ENCODE data around the gene CCDC188. TPM values are rescaled to one million over a fixed set of nuclear protein-coding genes. Genes with fewer than 3 reads are reported as not detected.

CCDC188 gene
- total RNA-seq, 1 experiment from 2014 or later = not detected

- no peak overlapping the region for H3K4me2 ChIP-seq (ENCODE audit: low read depth, low read length, poor library complexity, severe bottlenecking)
- no peak overlapping the region for H3K27ac ChIP-seq (ENCODE audit: low read length)
- H2AFZ ChIP-seq (ENCODE audit: low read length) = no peak overlapping the region
- H3K79me2 ChIP-seq (ENCODE audit: low read length) = peaks cover 8% of the 10 kb centered on the region
- H3K9me2 ChIP-seq (replicated peaks; ENCODE audit: insufficient read depth, low read length) = no peaks in the 10 kb centered on the region
- no peaks in the 10 kb centered on the region; the same call in none of the 2 replicates for H3K36me3 ChIP-seq (ENCODE audit: insufficient read depth, low read length)
- no peak overlapping the region for H3K9ac ChIP-seq (ENCODE audit: low read length)
- no peak for DNase-seq
- H3K9me3 ChIP-seq (ENCODE audit: low read length) = no peaks in the 10 kb centered on the region
- H3K4me3 ChIP-seq (ENCODE audit: low read length) = no peak overlapping the region
- H3K27me3 ChIP-seq (ENCODE audit: low read length) = no peaks in the 10 kb centered on the region
- H4K20me1 ChIP-seq (ENCODE audit: insufficient read depth, low read depth, low read length) = no peaks in the 10 kb centered on the region
- peaks cover 19% of the 10 kb centered on the region for H3K4me1 ChIP-seq (ENCODE audit: low read length)
Observed at GRCh38 chr22:20109411-20110358, 41.2 kb downstream of the CCDC188 start.

- H3K4me2 ChIP-seq (ENCODE audit: low read depth, low read length, poor library complexity, severe bottlenecking) = no peak overlapping the region
- no peak overlapping the region for H3K4me3 ChIP-seq (ENCODE audit: low read length)
- H3K27me3 ChIP-seq (ENCODE audit: low read length) = no peaks in the 10 kb centered on the region
- H3K27ac ChIP-seq (ENCODE audit: low read length) = no peak overlapping the region
- no peaks in the 10 kb centered on the region for H3K9me2 ChIP-seq (replicated peaks; ENCODE audit: insufficient read depth, low read length)
- no peaks in the 10 kb centered on the region for H3K9me3 ChIP-seq (ENCODE audit: low read length)
- no peaks in the 10 kb centered on the region for H4K20me1 ChIP-seq (ENCODE audit: insufficient read depth, low read depth, low read length)
- no peak overlapping the region for H3K9ac ChIP-seq (ENCODE audit: low read length)
- H3K79me2 ChIP-seq (ENCODE audit: low read length) = peaks cover 1% of the 10 kb centered on the region; the same call in 1 of the 2 replicates
- H3K4me1 ChIP-seq (ENCODE audit: low read length) = peaks cover 19% of the 10 kb centered on the region
- no peaks in the 10 kb centered on the region; the same call in 1 of the 2 replicates for H3K36me3 ChIP-seq (ENCODE audit: insufficient read depth, low read length)
- H2AFZ ChIP-seq (ENCODE audit: low read length) = no peak overlapping the region
- DNase-seq = no peak
Observed at GRCh38 chr22:20108757-20109230, 42.1 kb downstream of the CCDC188 start.

- Histone ChIP-seq H3K9me2 (replicated peaks; ENCODE audit: insufficient read depth, low read length) (no peaks in the 10 kb centered on the region), H4K20me1 (ENCODE audit: insufficient read depth, low read depth, low read length) (no peaks in the 10 kb centered on the region), H3K9ac (ENCODE audit: low read length) (no peak overlapping the region), H3K36me3 (ENCODE audit: insufficient read depth, low read length) (peaks cover 5% of the 10 kb centered on the region), H3K4me2 (ENCODE audit: low read depth, low read length, poor library complexity, severe bottlenecking) (no peak overlapping the region), H2AFZ (ENCODE audit: low read length) (no peak overlapping the region), H3K4me3 (ENCODE audit: low read length) (no peak overlapping the region), H3K27ac (ENCODE audit: low read length) (no peak overlapping the region), H3K27me3 (ENCODE audit: low read length) (no peaks in the 10 kb centered on the region), H3K79me2 (ENCODE audit: low read length) (peaks cover 7% of the 10 kb centered on the region; the same call in 1 of the 2 replicates), H3K9me3 (ENCODE audit: low read length) (no peaks in the 10 kb centered on the region), H3K4me1 (ENCODE audit: low read length) (peaks cover 19% of the 10 kb centered on the region)
- no peak for DNase-seq
Observed at GRCh38 chr22:20107951-20108756, 42.7 kb downstream of the CCDC188 start.

GRCh38 chr22:20107471-20107901, 43.4 kb downstream of the CCDC188 start:
- Histone ChIP-seq H3K9ac (ENCODE audit: low read length) (no peak overlapping the region), H3K4me3 (ENCODE audit: low read length) (no peak overlapping the region), H3K4me1 (ENCODE audit: low read length) (peaks cover 18% of the 10 kb centered on the region), H3K27ac (ENCODE audit: low read length) (no peak overlapping the region), H4K20me1 (ENCODE audit: insufficient read depth, low read depth, low read length) (no peaks in the 10 kb centered on the region), H3K79me2 (ENCODE audit: low read length) (peaks cover 10% of the 10 kb centered on the region; the same call in 1 of the 2 replicates), H2AFZ (ENCODE audit: low read length) (no peak overlapping the region), H3K4me2 (ENCODE audit: low read depth, low read length, poor library complexity, severe bottlenecking) (no peak overlapping the region), H3K27me3 (ENCODE audit: low read length) (no peaks in the 10 kb centered on the region), H3K9me3 (ENCODE audit: low read length) (no peaks in the 10 kb centered on the region), H3K36me3 (ENCODE audit: insufficient read depth, low read length) (peaks cover 7% of the 10 kb centered on the region), H3K9me2 (replicated peaks; ENCODE audit: insufficient read depth, low read length) (no peaks in the 10 kb centered on the region)
- DNase-seq = no peak

GRCh38 chr22:20106849-20107237, 44.0 kb downstream of the CCDC188 start:
- Histone ChIP-seq H3K27ac (ENCODE audit: low read length) (no peak overlapping the region), H3K4me1 (ENCODE audit: low read length) (peaks cover 12% of the 10 kb centered on the region), H3K9me3 (ENCODE audit: low read length) (no peaks in the 10 kb centered on the region), H2AFZ (ENCODE audit: low read length) (no peak overlapping the region), H3K79me2 (ENCODE audit: low read length) (peaks cover 15% of the 10 kb centered on the region; the same call in 1 of the 2 replicates), H3K36me3 (ENCODE audit: insufficient read depth, low read length) (peaks cover 13% of the 10 kb centered on the region), H3K27me3 (ENCODE audit: low read length) (no peaks in the 10 kb centered on the region), H4K20me1 (ENCODE audit: insufficient read depth, low read depth, low read length) (no peaks in the 10 kb centered on the region), H3K4me2 (ENCODE audit: low read depth, low read length, poor library complexity, severe bottlenecking) (no peak overlapping the region), H3K4me3 (ENCODE audit: low read length) (no peak overlapping the region), H3K9me2 (replicated peaks; ENCODE audit: insufficient read depth, low read length) (no peaks in the 10 kb centered on the region), H3K9ac (ENCODE audit: low read length) (no peak overlapping the region)
- no peak for DNase-seq

- no peak overlapping the region for H2AFZ ChIP-seq (ENCODE audit: low read length)
- H3K27ac ChIP-seq (ENCODE audit: low read length) = no peak overlapping the region
- H3K9ac ChIP-seq (ENCODE audit: low read length) = no peak overlapping the region
- H3K36me3 ChIP-seq (ENCODE audit: insufficient read depth, low read length) = peaks cover 13% of the 10 kb centered on the region
- peaks cover 15% of the 10 kb centered on the region; the same call in 1 of the 2 replicates for H3K79me2 ChIP-seq (ENCODE audit: low read length)
- peaks cover 8% of the 10 kb centered on the region for H3K4me1 ChIP-seq (ENCODE audit: low read length)
- H3K9me2 ChIP-seq (replicated peaks; ENCODE audit: insufficient read depth, low read length) = no peaks in the 10 kb centered on the region
- H3K27me3 ChIP-seq (ENCODE audit: low read length) = no peaks in the 10 kb centered on the region
- no peak overlapping the region for H3K4me2 ChIP-seq (ENCODE audit: low read depth, low read length, poor library complexity, severe bottlenecking)
- no peaks in the 10 kb centered on the region for H3K9me3 ChIP-seq (ENCODE audit: low read length)
- DNase-seq = no peak
- no peaks in the 10 kb centered on the region for H4K20me1 ChIP-seq (ENCODE audit: insufficient read depth, low read depth, low read length)
- no peak overlapping the region for H3K4me3 ChIP-seq (ENCODE audit: low read length)
Observed at GRCh38 chr22:20106205-20106848, 44.5 kb downstream of the CCDC188 start.

GRCh38 chr22:20105456-20106204, 45.2 kb downstream of the CCDC188 start:
- no peak overlapping the region for H3K9ac ChIP-seq (ENCODE audit: low read length)
- H3K4me1 ChIP-seq (ENCODE audit: low read length) = peaks cover under 1% of the 10 kb centered on the region; the same call in 1 of the 2 replicates
- no peak overlapping the region for H3K4me3 ChIP-seq (ENCODE audit: low read length)
- no peaks in the 10 kb centered on the region for H3K27me3 ChIP-seq (ENCODE audit: low read length)
- no peaks in the 10 kb centered on the region for H3K9me2 ChIP-seq (replicated peaks; ENCODE audit: insufficient read depth, low read length)
- H3K9me3 ChIP-seq (ENCODE audit: low read length) = no peaks in the 10 kb centered on the region
- H3K79me2 ChIP-seq (ENCODE audit: low read length) = peaks cover 15% of the 10 kb centered on the region; the same call in 1 of the 2 replicates
- no peak for DNase-seq
- H3K36me3 ChIP-seq (ENCODE audit: insufficient read depth, low read length) = peaks cover 13% of the 10 kb centered on the region
- H3K27ac ChIP-seq (ENCODE audit: low read length) = no peak overlapping the region
- no peaks in the 10 kb centered on the region for H4K20me1 ChIP-seq (ENCODE audit: insufficient read depth, low read depth, low read length)
- no peak overlapping the region for H2AFZ ChIP-seq (ENCODE audit: low read length)
- no peak overlapping the region for H3K4me2 ChIP-seq (ENCODE audit: low read depth, low read length, poor library complexity, severe bottlenecking)
